Caco-2 (cell line): ENCODE results near the gene ZIC2. TPM values are rescaled to one million over a fixed set of nuclear protein-coding genes. Genes with fewer than 3 reads are reported as not detected.
"Not testable (repeated sequence)": the region's sequence is repeated elsewhere in the genome, so short reads cannot be mapped to it uniquely, and the experiment has no call there.

Source experiments
- BruUV-seq: library from RNA; stranded (reverse); fragments of 400-500 nt; replicated peaks from 2 replicates; lab custom pipeline; 2021; lab: Mats Ljungman, UMichigan
- CTCF ChIA-PET: fragments of 300-600 bp; sonication (Branson Sonifier 250); formaldehyde crosslinking; loops from one replicate; lab custom pipeline; 2022; ENCODE audit warnings: antibody characterized with exemption; lab: Charles Lee
- POLR2A ChIA-PET: fragments of 300-600 bp; sonication (Branson Sonifier 250); formaldehyde crosslinking; loops from one replicate; lab custom pipeline; 2022; ENCODE audit warnings: antibody characterized with exemption; lab: Charles Lee
- DNase-seq, 2 experiments: peaks; one replicate each; pipeline versions ENCODE4 v3.0.0 to v3.0.0-alpha.2; 2020 to 2022
- H3K27me3 ChIP-seq: replicated peaks from 2 replicates; pipeline ENCODE4 v1.6.0; 2011; ENCODE audit warnings: low read length; ENCODE audit not compliant: control insufficient read depth, insufficient read depth
- H3K36me3 ChIP-seq: 2 replicates; pipeline ENCODE4 v1.5.1; 2011; ENCODE audit warnings: low read length; ENCODE audit not compliant: control insufficient read depth, insufficient read depth
- H3K4me1 ChIP-seq: fragments of 250-450 bp; sonication (Bioruptor Pico); 2 replicates; pipeline ENCODE4 v1.5.1; 2020; ENCODE audit warnings: mild to moderate bottlenecking
- H3K4me3 ChIP-seq: 2 replicates; pipeline ENCODE4 v1.5.1; 2011; ENCODE audit warnings: low read depth, mild to moderate bottlenecking, control low read depth, low read length
- H3K9me3 ChIP-seq: fragments of 250-450 bp; sonication (Bioruptor Pico); 2 replicates; pipeline ENCODE4 v1.5.1; 2020; ENCODE audit warnings: mild to moderate bottlenecking, moderate library complexity
- H3K27ac Mint-ChIP-seq: one replicate; pipeline ENCODE4 v1.8.0; 2022; ENCODE audit warnings: mixed read lengths; ENCODE audit not compliant: unreplicated experiment
- H3K27me3 Mint-ChIP-seq: one replicate; pipeline ENCODE4 v1.8.0; 2022; ENCODE audit warnings: mixed read lengths; ENCODE audit not compliant: insufficient read depth, unreplicated experiment
- H3K36me3 Mint-ChIP-seq: one replicate; pipeline ENCODE4 v1.8.0; 2022; ENCODE audit warnings: mild to moderate bottlenecking, mixed read lengths; ENCODE audit not compliant: insufficient read depth, unreplicated experiment
- H3K4me1 Mint-ChIP-seq: one replicate; pipeline ENCODE4 v1.8.0; 2022; ENCODE audit warnings: low read depth, mixed read lengths; ENCODE audit not compliant: unreplicated experiment
- H3K4me3 Mint-ChIP-seq: one replicate; pipeline ENCODE4 v1.8.0; 2022; ENCODE audit warnings: mild to moderate bottlenecking, moderate library complexity, mixed read lengths; ENCODE audit not compliant: unreplicated experiment
- H3K9me3 Mint-ChIP-seq: one replicate; pipeline ENCODE4 v1.8.0; 2022; ENCODE audit warnings: mixed read lengths; ENCODE audit not compliant: unreplicated experiment
- intact Hi-C: fragments of 100-400 bp; cut with micrococcal nuclease; formaldehyde crosslinking; loops from one replicate; pipeline ENCODE4 v1.10.0; 2022; ENCODE audit not compliant: unreplicated experiment
- total RNA-seq: library from RNA; stranded (reverse); gene quantifications from 2 replicates; pipeline ENCODE4 v1.2.3, GENCODE V29; 2022
- TF ChIP-seq, protein P1 (sequence below), 2 experiments: fragments of 200-600 bp in 1 of 2; IDR thresholded peaks; 1 replicate in 1 of 2; 2 replicates in 1 of 2; pipeline versions ENCODE4 v1.5.1 to v1.8.0; 2011 to 2022; ENCODE audit warnings: antibody characterized with exemption in 1 of 2, control low read depth in 1 of 2, inconsistent platforms in 1 of 2, low read depth in 1 of 2, low read length in 1 of 2, mild to moderate bottlenecking in 1 of 2, moderate library complexity in 1 of 2; ENCODE audit not compliant: insufficient read depth in 1 of 2, severe bottlenecking in 1 of 2, unreplicated experiment in 1 of 2

ZIC2 gene
- total RNA-seq, 1 experiment from 2014 or later, result 1.3 TPM

DNA sequence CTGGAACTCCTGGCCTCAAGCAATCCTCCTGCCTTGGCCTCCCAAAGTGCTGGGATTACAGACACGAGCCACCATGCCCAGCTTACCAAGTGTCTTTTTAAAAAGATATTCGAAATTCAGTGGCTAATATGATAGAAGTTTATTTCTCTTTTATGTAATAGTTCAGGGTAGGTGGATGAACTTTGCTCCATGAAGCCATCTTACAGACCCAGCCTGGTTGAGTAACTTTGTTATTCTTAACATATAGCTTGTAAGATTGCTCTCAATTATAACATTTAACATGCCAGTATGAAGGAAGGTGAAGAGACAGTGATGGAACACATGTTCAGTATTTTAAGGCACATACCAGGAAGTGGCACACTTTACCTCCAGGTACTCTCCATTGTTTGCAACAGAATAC is 42.4 kb downstream of the ZIC2 start:
- Histone ChIP-seq H3K9me3 (no peaks in the 10 kb centered on the region; the same call in 1 of the 2 replicates), H3K4me3 (no peak overlapping the region), H3K27me3 (no peaks in the 10 kb centered on the region), H3K36me3 (no peaks in the 10 kb centered on the region), H3K4me1 (peaks cover 9% of the 10 kb centered on the region)
- no TSS peak for BruUV-seq
- Mint-ChIP-seq H3K27me3 (no peaks in the 10 kb centered on the region), H3K9me3 (no peaks in the 10 kb centered on the region), H3K4me1 (no peaks in the 10 kb centered on the region), H3K4me3 (no peak overlapping the region), H3K27ac (no peak overlapping the region), H3K36me3 (no peaks in the 10 kb centered on the region)
- intact Hi-C loops, result no loop called here
- CTCF ChIA-PET, result no interaction called here
- POLR2A ChIA-PET, result no interaction called here
- TF ChIP-seq, protein P1, sequence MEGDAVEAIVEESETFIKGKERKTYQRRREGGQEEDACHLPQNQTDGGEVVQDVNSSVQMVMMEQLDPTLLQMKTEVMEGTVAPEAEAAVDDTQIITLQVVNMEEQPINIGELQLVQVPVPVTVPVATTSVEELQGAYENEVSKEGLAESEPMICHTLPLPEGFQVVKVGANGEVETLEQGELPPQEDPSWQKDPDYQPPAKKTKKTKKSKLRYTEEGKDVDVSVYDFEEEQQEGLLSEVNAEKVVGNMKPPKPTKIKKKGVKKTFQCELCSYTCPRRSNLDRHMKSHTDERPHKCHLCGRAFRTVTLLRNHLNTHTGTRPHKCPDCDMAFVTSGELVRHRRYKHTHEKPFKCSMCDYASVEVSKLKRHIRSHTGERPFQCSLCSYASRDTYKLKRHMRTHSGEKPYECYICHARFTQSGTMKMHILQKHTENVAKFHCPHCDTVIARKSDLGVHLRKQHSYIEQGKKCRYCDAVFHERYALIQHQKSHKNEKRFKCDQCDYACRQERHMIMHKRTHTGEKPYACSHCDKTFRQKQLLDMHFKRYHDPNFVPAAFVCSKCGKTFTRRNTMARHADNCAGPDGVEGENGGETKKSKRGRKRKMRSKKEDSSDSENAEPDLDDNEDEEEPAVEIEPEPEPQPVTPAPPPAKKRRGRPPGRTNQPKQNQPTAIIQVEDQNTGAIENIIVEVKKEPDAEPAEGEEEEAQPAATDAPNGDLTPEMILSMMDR (IDR thresholded peaks at IDR 0.05; ENCODE audit: insufficient read depth in 1 of 2, low read depth in 1 of 2, low read length in 1 of 2, severe bottlenecking in 1 of 2, unreplicated experiment in 1 of 2), result no peak
- DNase-seq, result no peak

DNA sequence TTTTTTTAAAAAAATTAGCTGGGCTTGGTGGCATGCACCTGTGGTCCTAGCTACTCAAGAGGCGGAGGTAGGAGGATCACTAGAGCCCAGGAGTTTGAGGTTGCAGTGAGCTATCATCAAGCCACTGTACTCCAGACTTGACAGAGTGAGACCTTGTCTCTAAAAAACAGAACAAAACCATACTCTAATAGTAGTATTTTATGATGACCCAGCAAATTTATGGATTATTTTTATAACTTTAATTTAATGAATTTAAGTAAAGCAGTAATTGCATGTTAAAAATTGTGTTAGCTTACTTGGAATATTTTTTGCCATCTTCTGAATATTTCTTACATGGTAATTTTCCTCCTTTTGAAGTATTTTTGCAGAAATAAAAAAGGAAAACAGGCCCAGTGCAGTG is 48.3 kb downstream of the ZIC2 start:
- no peaks in the 10 kb centered on the region for H3K9me3 Mint-ChIP-seq
- Histone ChIP-seq H3K4me3 (no peak overlapping the region), H3K9me3 (no peaks in the 10 kb centered on the region), H3K36me3 (no peaks in the 10 kb centered on the region), H3K27me3 (no peaks in the 10 kb centered on the region), H3K4me1 (no peaks in the 10 kb centered on the region)
- H3K27me3 Mint-ChIP-seq, result no peaks in the 10 kb centered on the region
- H3K4me1 Mint-ChIP-seq, result no peaks in the 10 kb centered on the region
- H3K27ac Mint-ChIP-seq, result no peak overlapping the region
- no peak for DNase-seq
- TF ChIP-seq, protein P1 (IDR thresholded peaks at IDR 0.05; ENCODE audit: insufficient read depth in 1 of 2, low read depth in 1 of 2, low read length in 1 of 2, severe bottlenecking in 1 of 2, unreplicated experiment in 1 of 2), result no peak
- POLR2A ChIA-PET, result no interaction called here
- CTCF ChIA-PET, result no interaction called here
- no peaks in the 10 kb centered on the region for H3K36me3 Mint-ChIP-seq
- no TSS peak for BruUV-seq
- intact Hi-C loops, result no loop called here
- no peak overlapping the region for H3K4me3 Mint-ChIP-seq

DNA sequence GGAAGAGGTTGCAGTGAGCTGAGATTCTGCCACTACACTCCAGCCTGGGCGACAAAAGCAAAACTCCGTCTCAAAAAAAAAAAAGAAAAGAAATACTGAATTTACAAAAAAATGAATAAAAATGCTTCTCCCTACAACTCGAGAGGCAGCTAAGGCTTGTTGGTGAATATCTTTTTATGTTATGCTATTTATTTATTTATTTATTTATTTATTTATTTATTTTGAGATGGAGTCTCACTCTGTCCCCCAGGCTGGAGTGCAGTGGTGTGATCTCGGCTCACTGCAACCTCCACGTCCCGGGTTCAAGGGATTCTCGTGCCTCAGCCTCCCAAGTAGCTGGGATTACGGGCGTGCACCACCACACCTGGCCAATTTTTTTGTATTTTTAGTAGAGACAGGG is 51.1 kb downstream of the ZIC2 start:
- H3K9me3 ChIP-seq, H3K4me1 ChIP-seq, H3K27me3 Mint-ChIP-seq, H3K27ac Mint-ChIP-seq, H3K9me3 Mint-ChIP-seq, H3K36me3 Mint-ChIP-seq, H3K36me3 ChIP-seq, H3K4me3 Mint-ChIP-seq, POLR2A ChIA-PET, H3K4me1 Mint-ChIP-seq, DNase-seq, CTCF ChIA-PET, intact Hi-C loops, BruUV-seq, H3K4me3 ChIP-seq, H3K27me3 ChIP-seq: not testable (repeated sequence)

DNA sequence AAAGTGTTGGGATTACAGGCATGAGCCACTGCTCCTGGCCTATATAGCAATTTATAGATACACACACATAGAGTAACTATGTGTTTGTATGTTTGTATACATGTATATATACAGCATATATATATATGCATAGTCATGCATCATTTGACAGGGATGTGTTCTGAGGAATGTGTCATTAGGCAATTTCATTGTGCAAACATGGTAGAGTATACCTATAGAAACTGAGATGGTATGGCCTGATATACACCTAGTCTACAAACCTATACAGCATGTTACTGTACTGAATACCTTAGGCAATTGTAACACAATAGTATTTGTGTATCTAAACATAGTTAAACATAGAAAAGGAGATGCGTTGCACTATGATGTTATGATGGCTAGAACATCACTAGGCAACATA is 54.4 kb downstream of the ZIC2 start:
- no peaks in the 10 kb centered on the region for H3K9me3 ChIP-seq
- TF ChIP-seq, protein P1 (IDR thresholded peaks at IDR 0.05; ENCODE audit: insufficient read depth in 1 of 2, low read depth in 1 of 2, low read length in 1 of 2, severe bottlenecking in 1 of 2, unreplicated experiment in 1 of 2), result no peak
- POLR2A ChIA-PET, result no interaction called here
- H3K27ac Mint-ChIP-seq, result no peak overlapping the region
- CTCF ChIA-PET, result no interaction called here
- intact Hi-C loops, result no loop called here
- no peaks in the 10 kb centered on the region for H3K27me3 ChIP-seq
- peaks cover 8% of the 10 kb centered on the region for H3K4me1 ChIP-seq
- no TSS peak for BruUV-seq
- no peaks in the 10 kb centered on the region for H3K36me3 Mint-ChIP-seq
- H3K4me3 ChIP-seq, result no peak overlapping the region
- no peaks in the 10 kb centered on the region for H3K9me3 Mint-ChIP-seq
- peaks cover 14% of the 10 kb centered on the region for H3K4me1 Mint-ChIP-seq
- no peak for DNase-seq
- H3K36me3 ChIP-seq, result no peaks in the 10 kb centered on the region
- no peaks in the 10 kb centered on the region for H3K27me3 Mint-ChIP-seq
- no peak overlapping the region for H3K4me3 Mint-ChIP-seq
